GM12891 (cell line): ENCODE data around the gene CD4.

ENCODE experiments used
- DNase-seq: peaks from one replicate; pipeline ENCODE4 v3.0.0; 2011; ENCODE audit warnings: low spot score; ENCODE audit not compliant: insufficient read length
- FAIRE-seq: peaks from 2 replicates; lab custom pipeline; 2011; peaks lifted over from hg19 to GRCh38; lab: Jason Lieb, UNC
- PAX5 ChIP-seq: IDR thresholded peaks from 2 replicates; pipeline ENCODE4 v1.6.1; 2011; ENCODE audit warnings: low read length, moderate library complexity, mild to moderate bottlenecking; ENCODE audit not compliant: insufficient read depth, severe bottlenecking
- POLR2A ChIP-seq: IDR thresholded peaks from 2 replicates; pipeline ENCODE4 v1.6.1; 2011; ENCODE audit warnings: low read depth, low read length, control low read depth
- POLR2AphosphoS5 ChIP-seq: IDR thresholded peaks from 2 replicates; pipeline ENCODE4 v1.6.1; 2011; ENCODE audit warnings: low read depth, low read length, control low read depth
- POU2F2 ChIP-seq: IDR thresholded peaks from 2 replicates; pipeline ENCODE4 v1.6.1; 2011; ENCODE audit warnings: low read depth, mild to moderate bottlenecking, control low read depth, low read length, moderate library complexity
- SPI1 ChIP-seq: IDR thresholded peaks from 2 replicates; pipeline ENCODE4 v1.6.1; 2011; ENCODE audit warnings: low read depth, low read length, control low read depth
- TAF1 ChIP-seq: IDR thresholded peaks from 2 replicates; pipeline ENCODE4 v1.6.1; 2011; ENCODE audit warnings: low read depth, low read length, control low read depth

CD4 gene

DNA sequence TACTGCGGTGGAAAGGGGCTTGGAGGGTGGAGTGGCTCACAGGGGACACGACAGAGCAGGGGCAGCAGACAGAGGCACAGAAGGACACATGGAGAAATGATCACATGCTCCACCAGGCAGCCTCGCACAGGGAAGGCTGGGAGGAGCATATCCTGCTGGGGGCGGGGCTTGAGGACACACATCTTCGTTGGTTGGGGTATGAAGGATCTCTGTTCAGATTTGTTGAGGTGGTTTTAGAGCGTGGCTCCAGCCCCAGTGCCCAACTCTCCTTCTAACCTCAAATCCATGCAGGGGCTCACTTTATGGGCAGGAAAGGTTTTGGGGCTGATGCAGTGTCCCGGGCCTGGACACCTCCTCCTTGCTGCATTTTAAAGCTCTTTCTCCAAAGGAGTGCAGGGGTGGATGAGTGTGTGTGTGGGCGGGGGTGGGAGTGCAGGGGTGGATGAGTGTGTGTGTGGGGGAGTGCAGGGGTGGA is 38.1 kb downstream of the CD4 start:
- FAIRE-seq: peak; percentile 67
- TF ChIP-seq POLR2A (no peak), POU2F2 (no peak), PAX5 (no peak), POLR2AphosphoS5 (no peak), TAF1 (no peak), SPI1 (no peak)
- no peak for DNase-seq

DNA sequence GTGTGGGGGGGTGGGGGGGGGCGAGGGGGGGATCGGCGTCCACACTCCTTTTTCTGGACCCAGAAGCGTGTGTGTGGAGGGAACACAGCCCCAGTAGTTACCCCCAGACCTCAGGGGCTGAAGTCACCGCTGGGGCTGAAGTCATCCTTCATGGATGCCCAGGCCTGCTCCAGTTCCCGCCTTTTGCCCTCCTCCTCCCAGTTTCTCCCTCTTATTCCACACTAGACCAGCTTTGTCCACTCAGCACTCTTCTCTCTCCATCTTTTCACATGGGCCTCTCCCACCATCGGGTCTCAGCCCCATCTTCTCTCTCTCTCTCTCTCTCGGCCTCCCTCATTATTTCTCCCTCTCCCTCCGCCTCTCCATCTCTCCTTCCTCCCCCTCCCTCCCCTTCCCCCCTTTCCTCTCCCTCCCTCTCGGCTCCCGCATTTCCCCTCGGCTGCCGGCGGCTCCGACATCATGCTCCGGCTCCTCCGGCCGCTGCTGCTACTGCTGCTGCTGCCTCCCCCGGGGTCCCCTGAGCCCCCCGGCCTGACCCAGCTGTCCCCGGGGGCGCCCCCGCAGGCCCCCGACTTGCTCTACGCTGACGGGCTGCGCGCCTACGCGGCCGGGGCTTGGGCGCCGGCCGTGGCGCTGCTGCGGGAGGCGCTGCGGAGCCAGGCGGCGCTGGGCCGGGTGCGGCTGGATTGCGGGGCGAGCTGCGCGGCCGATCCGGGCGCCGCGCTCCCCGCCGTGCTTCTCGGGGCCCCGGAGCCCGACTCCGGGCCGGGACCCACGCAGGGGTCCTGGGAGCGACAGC is 38.9 kb downstream of the CD4 start, which contains the start of gene P3H3:
TSS of gene P3H3 (plus strand) at position 426 of the 799 bp plus-strand sequence. CDS start at position 460, 34 bp downstream.
- no peak for TF ChIP-seq TAF1
- no peak for TF ChIP-seq POLR2A
- no peak for TF ChIP-seq POU2F2
- TF ChIP-seq POLR2AphosphoS5: no peak
- TF ChIP-seq SPI1: no peak
- no peak for TF ChIP-seq PAX5
- FAIRE-seq (no peak), DNase-seq (no peak)

DNA sequence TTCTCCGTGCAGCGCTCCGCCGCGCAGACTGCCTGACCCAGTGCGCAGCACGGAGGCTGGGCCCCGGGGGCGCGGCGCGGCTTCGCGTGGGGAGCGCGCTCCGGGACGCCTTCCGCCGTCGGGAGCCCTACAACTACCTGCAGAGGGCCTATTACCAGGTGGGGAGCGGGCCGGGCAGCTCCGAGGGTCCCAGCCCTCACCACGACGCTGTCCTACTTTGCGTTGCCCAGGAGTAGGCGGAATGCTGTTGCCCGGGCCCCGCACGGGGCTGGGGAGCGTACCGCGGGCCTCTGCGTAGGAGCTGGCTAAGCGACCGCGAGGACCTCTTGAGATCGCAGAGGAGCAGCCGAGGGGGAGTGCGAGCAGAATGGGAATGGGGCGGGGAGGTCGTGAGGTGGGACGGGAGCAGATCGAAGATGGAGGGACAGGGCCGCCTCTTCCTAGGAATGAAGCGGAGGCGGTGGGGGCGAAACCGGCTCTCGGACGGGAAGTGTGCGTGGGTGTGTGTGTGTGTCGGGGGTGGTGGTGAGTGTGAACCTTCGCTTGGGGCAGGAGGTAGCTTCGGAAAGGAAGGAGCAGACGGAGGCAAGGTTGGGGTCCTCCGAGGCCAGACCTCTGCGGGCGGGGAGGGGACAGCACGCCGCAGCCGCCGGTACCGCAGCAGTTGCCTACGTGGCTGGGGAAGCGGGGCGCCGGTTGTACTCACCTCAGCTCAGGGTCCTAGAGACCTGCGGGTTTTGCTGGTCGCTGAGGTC is 39.6 kb downstream of the CD4 start:
- DNase-seq: no peak
- peak; percentile 78 for FAIRE-seq
- TF ChIP-seq SPI1: peak; percentile 26; the same call in 1 of the 2 replicates
- no peak for TF ChIP-seq TAF1

DNA sequence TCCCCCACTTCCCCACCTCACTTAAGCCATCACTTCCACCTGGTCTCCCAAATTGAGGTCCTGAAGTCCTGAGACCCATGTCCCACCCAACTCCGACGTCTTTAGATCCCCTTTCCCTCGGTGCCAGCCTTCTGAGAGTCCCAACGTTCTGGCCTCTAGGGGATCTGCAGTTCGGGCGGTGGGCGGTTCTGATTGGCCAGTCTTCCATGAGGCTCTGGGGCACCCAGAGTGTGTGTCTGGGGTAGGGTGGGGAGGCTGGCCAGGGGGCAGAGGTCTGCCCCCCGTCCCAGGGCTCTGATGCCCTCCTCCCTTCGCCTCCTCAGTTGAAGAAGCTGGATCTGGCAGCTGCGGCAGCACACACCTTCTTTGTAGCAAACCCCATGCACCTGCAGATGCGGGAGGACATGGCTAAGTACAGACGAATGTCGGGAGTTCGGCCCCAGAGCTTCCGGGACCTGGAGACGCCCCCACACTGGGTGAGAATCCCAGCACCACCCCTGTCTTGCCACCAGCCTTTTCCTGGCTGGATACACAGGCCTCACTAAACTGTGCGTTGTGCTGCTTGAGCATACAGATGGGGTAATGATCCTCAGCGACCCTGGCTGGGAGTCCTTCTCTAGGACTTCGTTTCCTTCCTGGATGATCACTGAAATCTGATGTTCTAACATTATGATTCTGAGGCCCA is 40.4 kb downstream of the CD4 start:
- DNase-seq: no peak

DNA sequence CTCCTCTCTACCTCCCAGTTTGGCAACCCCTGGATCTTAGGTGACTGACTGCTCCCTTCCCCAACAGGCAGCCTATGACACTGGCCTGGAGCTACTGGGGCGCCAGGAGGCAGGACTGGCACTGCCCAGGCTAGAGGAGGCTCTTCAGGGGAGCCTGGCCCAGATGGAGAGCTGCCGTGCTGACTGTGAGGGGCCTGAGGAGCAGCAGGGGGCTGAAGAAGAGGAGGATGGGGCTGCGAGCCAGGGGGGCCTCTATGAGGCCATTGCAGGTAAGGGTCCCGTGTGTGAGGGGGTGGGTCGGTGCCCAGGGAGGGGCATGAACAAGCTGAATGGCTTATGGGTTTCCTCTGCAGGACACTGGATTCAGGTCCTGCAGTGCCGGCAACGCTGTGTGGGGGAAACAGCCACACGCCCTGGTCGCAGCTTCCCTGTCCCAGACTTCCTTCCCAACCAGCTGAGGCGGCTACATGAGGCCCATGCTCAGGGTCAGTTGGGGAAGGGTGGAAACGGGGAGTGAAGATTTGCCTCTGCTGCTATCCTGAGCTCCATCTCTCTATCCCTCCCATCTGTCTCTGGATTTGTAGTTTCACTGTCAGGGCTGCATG is 41.1 kb downstream of the CD4 start:
- no peak for DNase-seq
- TF ChIP-seq POLR2A (no peak), POU2F2 (no peak), TAF1 (no peak), PAX5 (no peak)
- FAIRE-seq: no peak

More for the DNA sequence above, 40.4 kb downstream of the CD4 start:
- FAIRE-seq: no peak
- TF ChIP-seq SPI1 (no peak), POLR2A (no peak)

DNA sequence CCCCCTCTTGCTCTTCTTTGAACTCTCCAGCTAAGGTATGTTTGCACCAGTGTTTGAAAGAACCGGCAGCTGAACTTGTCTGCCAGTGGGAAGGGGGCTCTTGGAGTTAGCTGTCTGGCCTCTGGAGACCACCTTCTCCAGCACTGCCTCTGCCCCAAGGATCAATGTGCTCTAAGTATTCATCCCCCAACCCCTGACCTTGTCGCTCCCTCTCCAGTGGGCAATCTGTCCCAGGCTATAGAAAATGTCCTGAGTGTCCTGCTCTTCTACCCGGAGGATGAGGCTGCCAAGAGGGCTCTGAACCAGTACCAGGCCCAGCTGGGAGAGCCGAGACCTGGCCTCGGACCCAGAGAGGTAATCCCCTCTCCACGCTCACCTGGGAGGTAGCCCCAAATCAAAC is 41.7 kb downstream of the CD4 start:
- DNase-seq (no peak), FAIRE-seq (no peak)
- no peak for TF ChIP-seq POLR2A
- no peak for TF ChIP-seq PAX5
- no peak for TF ChIP-seq TAF1
- no peak for TF ChIP-seq SPI1
- no peak for TF ChIP-seq POU2F2
- TF ChIP-seq POLR2AphosphoS5: no peak

DNA sequence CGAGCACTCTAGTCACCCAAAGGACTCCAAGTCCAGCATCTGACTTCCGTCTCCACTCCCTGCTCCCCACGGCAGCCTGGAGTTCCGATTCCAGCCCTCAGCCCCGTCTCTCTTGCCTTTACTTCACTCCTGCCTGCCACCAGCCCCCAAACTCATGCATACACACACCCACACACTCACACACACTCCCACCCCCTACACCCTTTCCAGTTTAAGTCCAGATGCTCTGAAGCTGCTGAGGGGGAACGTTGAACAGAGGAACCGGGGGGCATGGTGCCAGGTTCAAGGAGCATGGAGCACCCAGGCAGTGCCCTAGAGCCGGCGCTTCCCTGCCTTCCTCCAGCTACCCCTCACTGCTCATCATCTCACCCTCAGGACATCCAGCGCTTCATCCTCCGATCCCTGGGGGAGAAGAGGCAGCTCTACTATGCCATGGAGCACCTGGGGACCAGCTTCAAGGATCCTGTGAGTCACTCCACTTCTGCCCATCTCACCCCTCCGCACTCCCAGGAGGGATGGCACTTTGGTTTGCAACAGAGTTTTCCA is 42.2 kb downstream of the CD4 start:
- FAIRE-seq: no peak
- DNase-seq: no peak
- TF ChIP-seq POLR2AphosphoS5: no peak
- TF ChIP-seq PAX5: no peak
- TF ChIP-seq SPI1: no peak
- no peak for TF ChIP-seq POU2F2

DNA sequence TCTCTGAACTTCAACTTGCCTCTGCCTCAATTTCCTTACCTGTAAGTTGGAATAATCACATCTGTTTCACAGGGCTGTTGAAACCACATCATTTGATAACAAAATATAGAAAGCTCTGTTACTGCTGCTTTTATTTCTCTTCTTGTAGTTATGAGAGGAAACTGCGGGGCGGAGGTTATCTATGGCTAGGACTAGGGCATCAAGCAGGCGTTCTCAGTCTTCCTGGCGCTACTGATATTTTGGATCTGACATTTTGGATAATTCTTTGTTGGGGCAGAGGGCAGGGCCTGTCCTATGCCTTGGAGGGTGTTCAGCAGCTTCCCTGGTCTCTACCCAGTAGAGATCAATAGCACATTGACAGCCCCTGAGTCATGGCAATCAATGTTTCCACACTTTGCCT is 42.8 kb downstream of the CD4 start:
- DNase-seq: no peak
- TF ChIP-seq POLR2A: no peak
- TF ChIP-seq SPI1: no peak
- no peak for TF ChIP-seq TAF1
- no peak for TF ChIP-seq POU2F2
- TF ChIP-seq POLR2AphosphoS5: no peak
- no peak for TF ChIP-seq PAX5
- no peak for FAIRE-seq

DNA sequence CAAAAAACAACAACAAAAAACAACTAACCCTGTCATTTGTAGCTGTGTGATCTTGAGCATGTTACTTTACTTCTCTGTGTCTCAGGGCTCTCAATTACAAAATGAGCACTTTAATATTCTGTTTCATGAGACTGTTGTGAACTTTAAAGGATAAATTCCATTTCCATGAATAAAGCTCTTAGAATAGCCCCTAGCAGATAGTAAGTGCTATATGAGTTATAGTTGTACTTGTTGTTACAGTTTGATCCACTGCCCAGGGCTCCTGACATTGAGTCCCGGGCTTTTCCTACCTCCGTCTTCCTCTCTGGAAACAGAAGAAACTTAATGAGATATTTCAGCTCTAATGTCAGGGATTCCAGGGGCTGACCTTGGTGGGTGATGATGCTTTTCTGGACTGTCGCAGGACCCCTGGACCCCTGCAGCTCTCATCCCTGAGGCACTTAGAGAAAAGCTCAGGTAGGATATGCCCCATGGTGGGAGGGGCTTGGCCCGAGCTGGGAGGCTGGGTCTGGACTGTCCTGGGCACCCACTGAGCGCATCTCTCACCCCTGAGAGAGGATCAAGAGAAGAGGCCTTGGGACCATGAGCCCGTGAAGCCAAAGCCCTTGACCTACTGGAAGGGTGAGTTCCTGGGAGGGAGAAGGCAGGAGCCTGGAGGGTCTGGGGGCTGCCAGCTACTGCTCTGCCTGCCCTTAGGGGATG is 44.0 kb downstream of the CD4 start:
- no peak for FAIRE-seq
- no peak for TF ChIP-seq POLR2AphosphoS5
- no peak for TF ChIP-seq PAX5
- TF ChIP-seq POLR2A: no peak
- no peak for TF ChIP-seq SPI1
- TF ChIP-seq TAF1: no peak
- no peak for TF ChIP-seq POU2F2

More for the DNA sequence above, 44.0 kb downstream of the CD4 start:
- DNase-seq: no peak
